GM11168 (cell line): ENCODE results near the gene EPYC.

Source experiments
- in situ Hi-C: fragments of 300-500 bp; cut with MboI; formaldehyde crosslinking; loops from one replicate; pipeline ENCODE4 v1.12.0; 2022; ENCODE audit warnings: low sequenced_read_pairs; ENCODE audit not compliant: unreplicated experiment

EPYC gene

DNA sequence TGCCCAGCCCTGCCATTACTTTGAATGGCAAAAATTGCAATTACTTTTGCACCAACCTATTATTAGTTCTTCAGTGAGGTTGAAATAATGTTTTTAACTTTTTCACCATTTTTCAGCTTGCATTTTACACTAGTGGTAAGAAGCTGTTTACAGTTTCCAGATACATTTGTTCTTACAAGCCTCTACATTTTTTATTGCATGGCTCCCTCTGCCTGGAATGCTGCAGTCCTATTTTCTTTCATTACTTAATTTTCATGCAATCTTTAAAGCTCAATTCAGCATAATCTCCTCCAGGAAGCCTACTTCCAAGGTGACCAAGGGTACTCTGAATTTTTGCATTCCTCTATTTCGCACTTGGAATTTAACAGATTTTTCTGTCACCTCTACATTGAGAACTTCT, 83.2 kb downstream of the EPYC start:
- in situ Hi-C loops, result no loop called here

DNA sequence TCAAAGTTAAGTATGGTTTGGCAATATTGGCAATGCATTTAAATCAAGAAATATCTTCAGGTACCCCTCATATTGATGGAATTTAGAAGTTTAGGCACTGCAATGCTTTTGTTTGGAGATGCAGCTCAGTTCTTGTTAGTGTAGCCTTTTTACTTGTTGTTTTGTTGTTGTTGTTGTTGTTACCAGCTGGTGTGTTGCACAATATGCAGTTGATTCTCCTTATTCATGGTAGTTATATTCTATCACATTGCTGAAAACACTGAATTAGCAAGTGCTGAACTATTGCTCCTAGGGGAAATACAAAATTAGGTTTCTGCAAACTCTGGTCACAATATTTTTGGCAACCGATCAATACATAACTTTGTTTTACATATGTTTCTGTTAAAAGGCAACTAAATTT, 84.5 kb downstream of the EPYC start:
- in situ Hi-C loops, result no loop called here

GRCh38 chr12:90917431-90917830, 87.3 kb downstream of the EPYC start:
- in situ Hi-C loops, result no loop called here

GRCh38 chr12:90916516-90916915, 88.3 kb downstream of the EPYC start:
- in situ Hi-C loops, result no loop called here

- in situ Hi-C loops, result no loop called here
Observed at GRCh38 chr12:90915353-90915752, 89.4 kb downstream of the EPYC start.
